Cardiac fibroblast (primary cell): ENCODE data around the gene PDZD2.

ENCODE experiments used
- DNase-seq, 2 donors: peaks; one replicate each; pipeline versions ENCODE4 v3.0.0 to v3.0.0-alpha.2; 2010; ENCODE audit warnings: low read depth in 2 of 2
- H3K4me3 ChIP-seq, 2 donors: replicated peaks in 1 of 2; 1 replicate in 1 of 2; 2 replicates in 1 of 2; pipeline ENCODE4 v1.5.1; 2011; ENCODE audit warnings: low read depth in 2 of 2, low read length in 2 of 2, mild to moderate bottlenecking in 2 of 2, moderate library complexity in 1 of 2
- CTCF ChIP-seq: IDR thresholded peaks from one replicate; pipeline ENCODE4 v1.5.1; 2011; ENCODE audit warnings: low read depth, mild to moderate bottlenecking, low read length, inconsistent platforms

Gene PDZD2

GRCh38 chr5:32098890-32099310 lies 460.0 kb downstream of the PDZD2 start:
- DNase-seq = peak in 1 of 2 donors; percentile 42
- no peak overlapping the region for H3K4me3 ChIP-seq
- no peak for TF ChIP-seq CTCF

- DNase-seq = no peak
- no peak overlapping the region for H3K4me3 ChIP-seq
- TF ChIP-seq CTCF = no peak
Measured at GRCh38 chr5:32099486-32100035, 460.6 kb downstream of the PDZD2 start.

GRCh38 chr5:32100230-32100629 lies 461.3 kb downstream of the PDZD2 start:
- TF ChIP-seq CTCF = no peak
- DNase-seq = peak in 1 of 2 donors; percentile 22

GRCh38 chr5:32100691-32101302 lies 461.9 kb downstream of the PDZD2 start:
- no peak for TF ChIP-seq CTCF
- H3K4me3 ChIP-seq = no peak overlapping the region
- no peak for DNase-seq

More at GRCh38 chr5:32100230-32100629, 461.3 kb downstream of the PDZD2 start:
- H3K4me3 ChIP-seq = no peak overlapping the region

GRCh38 chr5:32102254-32102986 lies 463.5 kb downstream of the PDZD2 start:
- TF ChIP-seq CTCF = no peak
- H3K4me3 ChIP-seq = no peak overlapping the region
- no peak for DNase-seq

GRCh38 chr5:32103521-32103920 lies 464.6 kb downstream of the PDZD2 start:
- DNase-seq = no peak
- no peak for TF ChIP-seq CTCF
- no peak overlapping the region for H3K4me3 ChIP-seq
